Articular chondrocyte of knee joint (primary cell): ENCODE measurements around the gene PHF2. TPM values are rescaled to one million over a fixed set of nuclear protein-coding genes. Genes with fewer than 3 reads are reported as not detected.

Experiments used
- total RNA-seq: library from RNA; depleted of rRNA; stranded (reverse); fragments of >200 nt; gene quantifications from 2 replicates; pipeline ENCODE4 v1.2.3, GENCODE V29; 2012

The PHF2 gene
- 11.2 and 14.1 TPM in 2 replicates for total RNA-seq

DNA sequence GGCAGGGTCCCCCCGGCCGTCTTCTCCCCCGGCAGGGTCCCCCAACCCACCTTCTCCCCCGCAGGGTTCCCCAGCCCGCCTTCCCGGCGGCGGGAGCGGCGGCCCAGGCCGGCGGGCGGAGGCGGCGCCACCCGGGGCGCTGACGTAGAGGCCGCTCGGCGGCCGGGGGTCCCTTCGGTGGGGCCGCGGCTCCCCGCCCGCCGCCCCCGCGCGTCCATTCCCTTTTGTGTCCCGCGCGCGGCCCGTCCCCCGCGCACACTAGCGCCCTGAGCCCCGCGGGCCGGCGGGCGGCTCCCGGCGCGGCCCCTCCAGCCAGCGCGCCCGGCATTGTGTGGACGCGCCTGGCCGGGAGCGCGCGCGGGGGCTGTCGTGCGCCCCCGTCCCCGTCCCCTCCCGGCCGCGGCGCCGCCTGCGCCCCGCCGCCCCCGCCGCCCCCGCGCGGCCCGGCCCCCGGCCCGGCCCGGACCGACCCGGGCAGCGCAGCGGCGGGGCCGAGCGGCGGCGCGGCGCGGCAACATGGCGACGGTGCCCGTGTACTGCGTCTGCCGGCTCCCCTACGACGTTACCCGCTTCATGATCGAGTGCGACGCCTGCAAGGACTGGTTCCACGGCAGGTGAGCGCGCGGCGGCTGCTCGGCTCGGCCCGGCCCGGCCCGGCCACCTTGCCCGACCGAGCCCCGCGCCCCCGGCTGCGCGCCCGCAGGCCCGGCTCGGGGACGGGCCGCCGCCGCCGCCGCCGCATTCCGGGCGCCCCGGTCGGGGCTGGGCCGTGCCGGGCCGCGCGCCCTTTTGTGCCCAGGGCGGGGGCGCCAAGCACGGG is at the start of gene PHF2:
PHF2 (plus strand) TSS at position 327 of the 820 bp plus-strand sequence; CDS start at position 517, 190 bp downstream.

Other genes starting within 250 kb of the PHF2 start
- gene FAM120A, start 124.9 kb upstream of the PHF2 start, total RNA-seq: 117 and 129 TPM in 2 replicates
- gene FAM120AOS, start 123.0 kb upstream of the PHF2 start, total RNA-seq: 43.6 and 47.5 TPM in 2 replicates